Activated CD4-positive, alpha-beta T cell treated with anti-CD3 and anti-CD28 coated beads for 36 hours (primary cell): ENCODE measurements around the gene SLIT1. TPM values are rescaled to one million over a fixed set of nuclear protein-coding genes. Genes with fewer than 3 reads are reported as not detected.

Experiments
- ATAC-seq: fragments of 200-7000 bp; cut with Tn5 transposase; one replicate; pipeline ENCODE4 v1.10.0; 2021; ENCODE audit warnings: mild to moderate bottlenecking, moderate library complexity
- CTCF ChIA-PET: fragments of 350-600 bp; sonication (Branson Sonifier 250); formaldehyde crosslinking; loops from one replicate; lab custom pipeline; 2021; ENCODE audit warnings: antibody characterized with exemption; lab: Charles Lee
- POLR2A ChIA-PET: fragments of 350-600 bp; sonication (Branson Sonifier 250); formaldehyde crosslinking; loops from one replicate; lab custom pipeline; 2021; ENCODE audit warnings: antibody characterized with exemption, inconsistent platforms; lab: Charles Lee
- DNase-seq: peaks from one replicate; pipeline ENCODE4 v3.0.0-alpha.2; 2020
- H3K27ac Mint-ChIP-seq: one replicate; pipeline ENCODE4 v1.8.0; 2021; ENCODE audit warnings: mixed read lengths
- H3K27me3 Mint-ChIP-seq: one replicate; pipeline ENCODE4 v1.8.0; 2021; ENCODE audit warnings: mixed read lengths
- H3K36me3 Mint-ChIP-seq: one replicate; pipeline ENCODE4 v1.8.0; 2021; ENCODE audit warnings: low read depth, mixed read lengths
- H3K4me1 Mint-ChIP-seq: one replicate; pipeline ENCODE4 v1.8.0; 2021; ENCODE audit warnings: mixed read lengths
- H3K4me3 Mint-ChIP-seq: one replicate; pipeline ENCODE4 v1.8.0; 2021; ENCODE audit warnings: mild to moderate bottlenecking, moderate library complexity, mixed read lengths
- H3K9me3 Mint-ChIP-seq: one replicate; pipeline ENCODE4 v1.8.0; 2021; ENCODE audit warnings: low read depth, mixed read lengths
- intact Hi-C, 2 experiments: fragments of 100-400 bp; cut with DNase I in 1 of 2; cut with micrococcal nuclease in 1 of 2; formaldehyde crosslinking; loops; one replicate each; pipeline versions ENCODE4 v1.14.2 to v1.15.1; 2022 to 2024; cut with DNase I, micrococcal nuclease
- total RNA-seq, 2 experiments: library from RNA; stranded (reverse); gene quantifications; one replicate each; pipeline ENCODE4 v1.2.3, GENCODE V29; 2021

The SLIT1 gene
- total RNA-seq, 2 experiments from 2014 or later, result 0.94 to 1.4 TPM

DNA sequence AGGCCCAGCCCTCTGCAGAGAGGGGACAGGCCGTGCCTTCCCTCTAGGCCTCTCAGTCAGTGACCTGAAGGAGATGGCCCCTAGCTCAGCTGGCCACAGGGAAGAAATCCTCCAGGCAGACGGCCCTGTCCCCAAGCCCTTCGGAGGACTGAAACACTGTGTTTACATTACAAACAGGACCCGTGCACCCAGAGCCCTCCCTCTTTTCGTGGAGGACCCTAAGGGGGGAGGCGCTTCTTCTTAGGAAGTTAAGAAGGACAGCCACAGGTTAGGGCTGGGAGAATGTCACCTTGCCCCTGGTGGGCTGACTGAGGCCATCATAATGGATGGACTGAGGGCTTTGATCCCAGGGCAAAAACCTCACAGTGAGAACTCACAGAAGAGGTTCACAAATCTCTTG is 154.9 kb downstream of the SLIT1 start:
- no peak overlapping the region for H3K27ac Mint-ChIP-seq
- H3K4me1 Mint-ChIP-seq, result no peaks in the 10 kb centered on the region
- intact Hi-C loops, result no loop called here
- ChIA-PET POLR2A (no interaction called here), CTCF (interaction anchor here (1.1 kb wide), 1 partner anchor 42 kb away, joined by 5 read pairs; no protein-coding TSS in a partner anchor)
- H3K4me3 Mint-ChIP-seq, result no peak overlapping the region
- H3K27me3 Mint-ChIP-seq, result no peaks in the 10 kb centered on the region
- DNase-seq, result no peak
- H3K9me3 Mint-ChIP-seq, result no peaks in the 10 kb centered on the region
- no peak for ATAC-seq
- H3K36me3 Mint-ChIP-seq, result no peaks in the 10 kb centered on the region

DNA sequence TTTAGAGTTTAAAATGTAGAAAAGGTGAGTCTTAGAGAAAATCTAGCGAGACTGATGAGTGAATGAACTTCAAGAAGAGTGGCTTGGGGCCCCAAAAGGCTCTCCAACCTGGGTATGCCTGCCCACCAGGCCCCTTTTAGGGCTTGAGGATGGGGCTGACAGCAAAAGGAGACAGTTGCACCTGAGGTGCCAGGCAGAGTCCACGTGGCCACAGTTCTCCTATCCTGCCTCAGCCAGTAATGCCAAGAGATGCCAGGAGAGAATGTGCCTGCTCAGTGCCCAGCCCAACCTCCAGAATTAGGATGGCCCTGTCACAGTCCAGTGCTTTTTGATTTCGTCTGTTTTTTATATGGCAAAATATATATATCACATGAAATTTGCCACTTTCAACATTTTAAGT is 156.5 kb downstream of the SLIT1 start:
- Mint-ChIP-seq H3K4me3 (no peak overlapping the region), H3K4me1 (no peaks in the 10 kb centered on the region), H3K27ac (no peak overlapping the region), H3K36me3 (no peaks in the 10 kb centered on the region), H3K27me3 (no peaks in the 10 kb centered on the region), H3K9me3 (no peaks in the 10 kb centered on the region)
- ChIA-PET POLR2A (no interaction called here), CTCF (interaction anchor here (1.3 kb wide), 1 partner anchor 9 kb away, joined by 6 read pairs; no protein-coding TSS in a partner anchor)
- intact Hi-C loops, result no loop called here
- no peak for ATAC-seq
- no peak for DNase-seq

DNA sequence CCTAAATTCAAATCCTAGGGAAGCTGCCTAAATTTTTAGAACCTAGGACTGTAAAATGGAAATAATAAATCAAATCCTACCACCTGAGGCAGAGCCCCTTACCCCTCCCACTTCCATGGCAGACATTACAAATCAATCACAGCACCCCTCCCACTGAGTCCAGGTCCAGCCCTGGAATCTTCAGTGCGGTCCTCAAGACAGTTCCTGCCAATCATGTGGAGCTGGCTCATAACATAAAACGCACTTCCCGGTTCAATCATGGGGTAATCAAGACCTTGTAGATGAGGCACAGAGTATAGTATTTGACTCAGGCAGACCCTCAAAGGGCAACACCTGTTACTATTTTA is 157.0 kb downstream of the SLIT1 start:
- ChIA-PET CTCF (interaction anchor here (1.3 to 6.1 kb wide), 3 partner anchors 9 to 182 kb away, joined by 4 to 46 read pairs (median 6); no protein-coding TSS in a partner anchor), POLR2A (no interaction called here)
- DNase-seq (no peak), ATAC-seq (no peak)
- Mint-ChIP-seq H3K36me3 (no peaks in the 10 kb centered on the region), H3K27me3 (no peaks in the 10 kb centered on the region), H3K9me3 (no peaks in the 10 kb centered on the region), H3K27ac (no peak overlapping the region), H3K4me1 (no peaks in the 10 kb centered on the region), H3K4me3 (no peak overlapping the region)
- intact Hi-C loops, result no loop called here

DNA sequence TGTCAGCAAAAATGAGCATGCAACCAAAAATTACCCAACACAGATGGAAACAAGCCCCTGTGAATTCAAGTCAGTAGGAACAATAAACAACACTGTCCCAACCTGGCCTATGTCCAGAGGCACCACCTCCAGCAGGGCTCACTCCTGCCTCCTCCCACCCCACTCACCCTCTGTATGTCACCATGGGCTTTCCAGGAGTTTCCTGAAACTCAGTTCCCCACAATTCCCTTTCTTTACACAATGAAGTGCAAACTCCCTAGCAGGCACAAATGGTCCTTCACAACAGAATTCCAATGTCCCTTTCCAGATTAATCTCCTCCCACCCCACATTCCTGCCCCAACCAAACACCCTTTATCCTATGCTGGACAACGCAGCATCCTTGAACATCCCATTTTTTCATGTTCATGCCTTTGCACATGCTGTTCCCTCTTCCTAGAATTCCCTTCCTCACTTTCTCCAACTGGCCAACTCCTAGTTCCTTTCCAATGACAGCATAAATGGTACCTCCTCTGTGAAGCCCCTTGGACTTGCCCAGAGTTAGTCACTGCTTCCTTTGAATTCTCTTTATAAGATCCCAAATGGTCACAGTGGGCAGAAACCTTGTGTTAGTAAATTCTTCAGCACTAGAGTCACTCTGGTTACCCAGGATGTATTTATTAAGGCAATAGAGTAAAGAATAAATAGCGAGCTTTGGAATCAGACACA is 157.5 kb downstream of the SLIT1 start:
- Mint-ChIP-seq H3K27me3 (no peaks in the 10 kb centered on the region), H3K36me3 (no peaks in the 10 kb centered on the region), H3K4me3 (no peak overlapping the region), H3K27ac (no peak overlapping the region), H3K9me3 (no peaks in the 10 kb centered on the region), H3K4me1 (no peaks in the 10 kb centered on the region)
- ATAC-seq (no peak), DNase-seq (no peak)
- ChIA-PET CTCF (interaction anchor here (0.7 to 6.1 kb wide), 5 partner anchors 8 to 654 kb away, joined by 4 to 89 read pairs (median 6); no protein-coding TSS in a partner anchor), POLR2A (no interaction called here)
- intact Hi-C loops, result no loop called here

DNA sequence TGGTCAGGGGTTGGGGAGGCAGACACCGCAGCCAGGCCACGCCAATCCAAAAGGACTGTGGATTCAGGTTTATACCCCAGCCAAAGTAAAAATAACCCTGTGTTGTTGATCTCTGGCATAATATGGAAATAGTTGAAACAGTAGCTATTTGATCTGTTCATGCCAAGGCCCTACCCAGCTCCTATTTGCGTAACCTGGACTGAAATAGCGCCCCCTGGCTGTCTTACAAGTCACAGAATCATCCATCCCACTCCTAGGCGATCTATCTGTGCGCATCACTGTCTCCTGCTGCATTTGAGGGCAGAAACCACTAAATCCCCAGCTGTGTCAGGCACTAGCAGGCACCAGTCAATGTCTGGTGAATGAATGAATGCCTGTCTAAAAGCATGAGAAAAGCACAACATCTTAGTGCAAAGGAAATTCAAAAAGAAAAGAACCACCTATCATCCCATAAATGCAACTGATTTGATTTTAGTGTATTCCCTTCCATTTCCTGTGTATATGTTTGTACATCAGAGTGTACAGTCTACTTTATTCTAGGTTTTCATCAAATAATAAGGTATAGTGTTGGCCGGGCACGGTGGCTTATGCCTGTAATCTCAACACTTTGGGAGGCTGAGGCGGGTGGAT is 160.0 kb downstream of the SLIT1 start:
- H3K4me3 Mint-ChIP-seq, result no peak overlapping the region
- no peaks in the 10 kb centered on the region for H3K36me3 Mint-ChIP-seq
- H3K4me1 Mint-ChIP-seq, result no peaks in the 10 kb centered on the region
- DNase-seq, result peak; percentile 81
- H3K27ac Mint-ChIP-seq, result no peak overlapping the region
- H3K9me3 Mint-ChIP-seq, result no peaks in the 10 kb centered on the region
- CTCF ChIA-PET, result interaction anchor here (0.6 to 6.1 kb wide), 49 partner anchors 9 to 631 kb away, joined by 3 to 89 read pairs (median 4); partner anchors contain the start of gene TLL2
- H3K27me3 Mint-ChIP-seq, result no peaks in the 10 kb centered on the region
- intact Hi-C loops, result loop anchor here (1.0 to 2.0 kb wide), 5 partner anchors 115 to 629 kb away; no protein-coding TSS in a partner anchor
- POLR2A ChIA-PET, result no interaction called here
- ATAC-seq, result peak; percentile 89

DNA sequence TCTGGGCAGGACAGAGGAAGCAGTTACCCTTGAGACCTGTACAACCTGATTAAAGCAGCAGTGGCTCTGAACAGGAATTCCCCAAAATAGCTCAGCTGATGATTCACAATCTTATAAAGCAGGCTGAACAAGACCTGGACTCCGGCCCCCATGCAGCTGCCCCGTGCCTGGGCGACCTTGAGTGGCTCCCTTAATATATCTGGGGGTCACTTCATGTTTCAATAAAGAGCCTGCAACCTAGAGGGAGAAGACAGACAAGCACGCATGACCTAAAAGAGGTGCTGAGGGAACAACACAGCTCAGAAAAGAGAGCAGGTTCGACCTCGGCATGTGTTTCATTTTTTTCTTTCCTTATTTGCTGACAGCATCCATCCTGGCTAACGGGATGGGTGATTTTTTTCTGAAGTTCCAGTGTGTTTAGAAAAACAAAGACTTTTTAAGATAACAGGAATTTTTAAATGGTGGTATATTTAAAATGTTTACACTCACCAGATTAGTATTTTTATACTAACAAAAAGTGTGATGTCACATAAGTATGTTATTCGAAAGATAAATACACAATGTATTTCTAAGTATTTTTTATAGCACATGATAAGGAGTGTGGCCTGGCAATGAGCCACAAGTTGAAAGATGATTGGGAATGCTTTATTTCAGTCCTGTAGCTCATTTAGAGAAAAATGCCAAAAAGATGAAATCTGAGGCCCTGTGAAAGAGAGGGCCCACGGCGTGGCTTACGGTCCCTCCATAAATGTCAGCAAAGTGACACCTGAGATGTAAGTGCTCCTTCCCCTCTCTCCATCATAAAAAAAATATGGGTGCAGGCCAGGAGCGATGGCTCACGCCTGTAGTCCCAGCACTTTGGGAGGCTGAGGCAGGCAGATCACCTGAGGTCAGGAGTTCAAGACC is 161.3 kb downstream of the SLIT1 start:
- intact Hi-C loops, result loop anchor here (1.0 to 2.0 kb wide), 5 partner anchors 114 to 628 kb away; no protein-coding TSS in a partner anchor
- POLR2A ChIA-PET, result no interaction called here

DNA sequence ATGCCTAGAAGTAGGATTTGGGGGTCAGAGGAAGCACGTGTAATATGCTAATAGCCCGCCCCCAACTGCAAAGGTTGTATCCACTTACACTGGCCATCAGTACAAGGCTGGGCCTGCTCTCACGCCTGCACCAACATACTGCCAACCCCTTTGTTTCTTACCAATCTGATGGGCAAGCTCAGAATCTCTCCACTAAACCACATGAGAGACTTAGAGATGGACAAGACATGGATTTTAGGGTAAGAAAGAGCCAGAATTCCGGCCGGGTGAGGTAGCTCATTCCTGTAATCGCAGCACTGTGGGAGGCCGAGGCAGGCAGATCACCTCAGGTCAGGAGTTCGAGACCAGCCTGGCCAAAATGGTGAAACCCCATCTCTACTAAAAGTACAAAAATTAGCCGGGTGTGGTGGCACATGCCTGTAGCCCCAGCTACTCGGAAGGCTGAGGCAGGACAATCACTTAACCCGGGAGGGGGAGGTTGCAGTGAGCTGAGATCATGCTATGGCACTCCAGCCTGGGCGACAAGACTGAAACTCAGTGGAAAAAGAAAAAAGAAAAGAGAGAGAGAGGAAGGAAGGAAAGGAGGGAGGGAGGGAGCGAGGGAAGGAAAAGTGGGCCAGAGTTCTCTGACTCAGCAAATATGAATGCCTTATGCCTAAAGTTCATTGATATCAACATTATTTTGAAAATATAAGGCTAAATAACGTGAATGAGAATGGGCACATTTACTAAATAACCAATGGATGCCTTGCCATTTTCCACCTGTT is 162.2 kb downstream of the SLIT1 start:
- Mint-ChIP-seq H3K36me3 (no peaks in the 10 kb centered on the region), H3K4me3 (no peak overlapping the region), H3K27me3 (no peaks in the 10 kb centered on the region), H3K9me3 (no peaks in the 10 kb centered on the region), H3K4me1 (no peaks in the 10 kb centered on the region), H3K27ac (no peak overlapping the region)
- ATAC-seq (no peak), DNase-seq (no peak)
- ChIA-PET CTCF (interaction anchor here (0.8 to 6.1 kb wide), 8 partner anchors 11 to 383 kb away, joined by 3 to 89 read pairs (median 10); no protein-coding TSS in a partner anchor), POLR2A (no interaction called here)
- intact Hi-C loops, result loop anchor here (2.0 kb wide), 2 partner anchors 113 to 627 kb away; no protein-coding TSS in a partner anchor

More for the DNA sequence above, 161.3 kb downstream of the SLIT1 start:
- Mint-ChIP-seq H3K4me1 (no peaks in the 10 kb centered on the region), H3K27ac (no peak overlapping the region), H3K36me3 (no peaks in the 10 kb centered on the region), H3K27me3 (no peaks in the 10 kb centered on the region), H3K4me3 (no peak overlapping the region), H3K9me3 (no peaks in the 10 kb centered on the region)
- DNase-seq (no peak), ATAC-seq (no peak)
- CTCF ChIA-PET, result interaction anchor here (0.7 to 6.1 kb wide), 30 partner anchors 8 to 384 kb away, joined by 3 to 89 read pairs (median 5); no protein-coding TSS in a partner anchor

DNA sequence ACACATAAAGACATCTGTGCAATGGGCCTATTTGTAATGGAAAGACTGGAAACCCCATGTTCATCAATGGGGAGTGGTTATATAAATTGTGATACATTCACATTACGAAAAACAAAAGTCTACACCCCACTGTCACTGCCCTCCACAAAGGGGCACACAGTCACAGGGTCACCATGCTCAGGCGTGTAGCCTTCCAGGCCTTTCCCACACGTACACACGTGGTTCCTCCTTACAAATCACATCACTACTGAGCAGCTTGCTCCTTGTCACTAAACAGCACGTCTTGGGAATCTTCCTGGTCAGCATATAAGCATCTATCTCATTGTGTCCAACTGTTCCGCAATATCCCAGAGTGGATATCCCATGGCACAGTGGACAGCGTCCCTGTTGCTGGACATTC is 163.1 kb downstream of the SLIT1 start:
- Mint-ChIP-seq H3K36me3 (no peaks in the 10 kb centered on the region), H3K27me3 (no peaks in the 10 kb centered on the region), H3K27ac (no peak overlapping the region), H3K4me3 (no peak overlapping the region), H3K9me3 (no peaks in the 10 kb centered on the region), H3K4me1 (no peaks in the 10 kb centered on the region)
- ChIA-PET POLR2A (no interaction called here), CTCF (interaction anchor here (5.5 to 6.1 kb wide), 2 partner anchors 14 to 112 kb away, joined by 46 to 89 read pairs; no protein-coding TSS in a partner anchor)
- ATAC-seq (no peak), DNase-seq (no peak)
- intact Hi-C loops, result no loop called here

DNA sequence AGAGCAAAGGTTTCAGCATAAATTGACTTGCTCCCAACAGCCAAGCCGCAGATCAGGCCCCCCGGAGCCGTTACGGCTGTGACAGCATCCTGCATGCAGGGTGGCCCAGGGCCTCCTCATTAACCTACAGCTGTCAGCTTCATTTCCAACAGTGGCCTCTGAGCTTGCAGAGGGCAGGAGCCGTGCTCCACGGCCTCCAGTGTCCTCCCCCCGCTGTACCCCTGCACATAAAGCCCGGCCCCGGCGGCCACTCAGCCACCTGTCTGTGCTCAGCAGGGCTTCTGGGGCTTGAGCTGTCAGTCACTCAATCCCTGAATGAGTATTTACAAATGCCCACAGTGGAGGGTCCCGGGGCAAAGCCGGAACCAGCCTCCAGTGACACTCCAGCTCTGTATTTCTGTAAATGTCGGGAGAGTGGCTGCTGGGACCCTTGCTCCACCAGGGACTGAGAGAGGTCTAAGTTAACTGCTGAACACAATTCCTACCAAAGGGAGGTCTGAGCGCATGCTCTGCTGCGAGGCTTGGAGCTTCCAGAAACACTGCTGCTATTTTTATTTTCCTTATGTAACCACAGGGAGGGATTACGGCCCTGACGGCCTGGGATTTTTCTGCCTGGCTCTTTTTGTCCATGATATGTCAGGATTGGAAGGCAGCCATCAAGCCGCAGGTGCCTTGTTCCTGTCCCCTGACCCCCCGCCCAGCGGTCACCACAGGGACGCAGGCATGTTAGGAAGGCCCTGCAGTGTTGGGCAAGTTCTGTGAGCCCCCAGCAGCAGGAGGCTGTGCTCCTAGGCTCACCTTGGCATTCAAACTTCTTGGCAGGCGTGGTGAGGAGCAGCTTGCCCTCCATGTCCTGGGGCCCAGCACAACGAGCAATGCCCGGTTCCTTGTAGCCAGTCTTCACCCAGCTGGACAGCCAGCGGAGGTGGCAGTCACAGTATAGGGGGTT is 165.0 kb downstream of the SLIT1 start:
- no peaks in the 10 kb centered on the region for H3K9me3 Mint-ChIP-seq
- no peaks in the 10 kb centered on the region for H3K36me3 Mint-ChIP-seq
- DNase-seq (no peak), ATAC-seq (no peak)
- POLR2A ChIA-PET, result no interaction called here
- intact Hi-C loops, result no loop called here
- no peak overlapping the region for H3K27ac Mint-ChIP-seq
- peaks cover 11% of the 10 kb centered on the region for H3K4me1 Mint-ChIP-seq
- CTCF ChIA-PET, result interaction anchor here (0.6 to 2.1 kb wide), 3 partner anchors 17 to 198 kb away, joined by 3 to 11 read pairs (median 3); no protein-coding TSS in a partner anchor
- H3K4me3 Mint-ChIP-seq, result no peak overlapping the region
- H3K27me3 Mint-ChIP-seq, result no peaks in the 10 kb centered on the region
